Measurements from ENCODE around the gene MTCH2. TPM values are rescaled to one million over a fixed set of nuclear protein-coding genes. Genes with fewer than 3 reads are reported as not detected.

The MTCH2 gene
- total RNA-seq, 6 donors from 2014 or later: 21.0 to 61.3 (median 35.6) TPM

DNA sequence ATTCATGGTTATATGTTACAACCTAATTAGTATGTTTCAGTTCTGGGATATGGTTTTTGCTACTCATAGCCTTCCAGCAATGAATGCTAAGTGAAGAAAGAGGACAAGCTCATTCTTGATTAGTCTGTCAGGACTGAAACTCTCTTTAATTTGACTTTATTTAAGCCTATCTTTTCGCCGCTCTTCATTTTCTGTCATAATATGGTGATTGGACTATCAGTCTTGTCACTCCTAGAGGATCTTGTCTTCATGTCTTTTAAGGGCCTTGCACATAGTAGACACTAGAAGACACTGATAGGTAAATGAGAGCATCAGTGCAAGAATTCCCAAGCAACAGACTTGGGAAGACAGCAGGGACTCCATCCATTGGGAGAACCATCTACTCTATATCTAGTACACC is 18.9 kb upstream of the MTCH2 start:
- H3K4me3 ChIP-seq: no peak overlapping the region
- H3K27me3 ChIP-seq: no peaks in the 10 kb centered on the region
- no peak overlapping the region for H3K27ac ChIP-seq
- H3K36me3 ChIP-seq: no peaks in the 10 kb centered on the region
- DNase-seq (no peak), ATAC-seq (ENCODE audit: low FRiP score in 2 of 2) (no peak)
- TF ChIP-seq, protein P1, sequence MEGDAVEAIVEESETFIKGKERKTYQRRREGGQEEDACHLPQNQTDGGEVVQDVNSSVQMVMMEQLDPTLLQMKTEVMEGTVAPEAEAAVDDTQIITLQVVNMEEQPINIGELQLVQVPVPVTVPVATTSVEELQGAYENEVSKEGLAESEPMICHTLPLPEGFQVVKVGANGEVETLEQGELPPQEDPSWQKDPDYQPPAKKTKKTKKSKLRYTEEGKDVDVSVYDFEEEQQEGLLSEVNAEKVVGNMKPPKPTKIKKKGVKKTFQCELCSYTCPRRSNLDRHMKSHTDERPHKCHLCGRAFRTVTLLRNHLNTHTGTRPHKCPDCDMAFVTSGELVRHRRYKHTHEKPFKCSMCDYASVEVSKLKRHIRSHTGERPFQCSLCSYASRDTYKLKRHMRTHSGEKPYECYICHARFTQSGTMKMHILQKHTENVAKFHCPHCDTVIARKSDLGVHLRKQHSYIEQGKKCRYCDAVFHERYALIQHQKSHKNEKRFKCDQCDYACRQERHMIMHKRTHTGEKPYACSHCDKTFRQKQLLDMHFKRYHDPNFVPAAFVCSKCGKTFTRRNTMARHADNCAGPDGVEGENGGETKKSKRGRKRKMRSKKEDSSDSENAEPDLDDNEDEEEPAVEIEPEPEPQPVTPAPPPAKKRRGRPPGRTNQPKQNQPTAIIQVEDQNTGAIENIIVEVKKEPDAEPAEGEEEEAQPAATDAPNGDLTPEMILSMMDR (IDR thresholded peaks at IDR 0.05): no peak
- no peak for TF ChIP-seq EP300 (IDR thresholded peaks at IDR 0.05)
- H3K4me1 ChIP-seq: no peaks in the 10 kb centered on the region
- 95 to 98% methylated on average over 2 of the region's 2 CpGs for WGBS, 2 donors
- H3K9me3 ChIP-seq: no peaks in the 10 kb centered on the region

DNA sequence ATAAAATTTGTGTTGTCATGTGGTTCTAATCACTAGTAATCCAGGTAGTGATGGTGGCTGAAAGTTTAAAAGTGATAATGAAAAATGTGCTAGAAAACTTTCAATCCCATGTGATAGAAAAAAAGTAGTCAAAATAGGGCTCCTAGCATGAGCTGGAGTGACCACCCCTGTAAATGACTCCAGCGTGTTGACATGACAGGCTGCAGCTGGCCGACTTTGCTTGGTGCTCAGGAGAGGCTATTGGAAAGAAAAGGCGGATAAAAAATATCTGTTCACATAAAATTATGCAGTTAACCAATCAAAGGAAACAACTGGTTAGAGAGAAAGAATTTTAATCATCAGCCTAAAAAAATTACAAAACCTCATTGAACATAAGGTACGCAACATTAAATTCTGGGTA is 16.9 kb upstream of the MTCH2 start:
- Histone ChIP-seq H3K9me3 (no peaks in the 10 kb centered on the region), H3K27ac (no peak overlapping the region), H3K4me1 (no peaks in the 10 kb centered on the region), H3K36me3 (no peaks in the 10 kb centered on the region), H3K4me3 (no peak overlapping the region), H3K27me3 (no peaks in the 10 kb centered on the region)
- 70 to 80% methylated on average over 4 of the region's 4 CpGs for WGBS, 2 donors
- DNase-seq (no peak), ATAC-seq (ENCODE audit: low FRiP score in 2 of 2) (no peak)
- TF ChIP-seq, protein P1 (IDR thresholded peaks at IDR 0.05): no peak

DNA sequence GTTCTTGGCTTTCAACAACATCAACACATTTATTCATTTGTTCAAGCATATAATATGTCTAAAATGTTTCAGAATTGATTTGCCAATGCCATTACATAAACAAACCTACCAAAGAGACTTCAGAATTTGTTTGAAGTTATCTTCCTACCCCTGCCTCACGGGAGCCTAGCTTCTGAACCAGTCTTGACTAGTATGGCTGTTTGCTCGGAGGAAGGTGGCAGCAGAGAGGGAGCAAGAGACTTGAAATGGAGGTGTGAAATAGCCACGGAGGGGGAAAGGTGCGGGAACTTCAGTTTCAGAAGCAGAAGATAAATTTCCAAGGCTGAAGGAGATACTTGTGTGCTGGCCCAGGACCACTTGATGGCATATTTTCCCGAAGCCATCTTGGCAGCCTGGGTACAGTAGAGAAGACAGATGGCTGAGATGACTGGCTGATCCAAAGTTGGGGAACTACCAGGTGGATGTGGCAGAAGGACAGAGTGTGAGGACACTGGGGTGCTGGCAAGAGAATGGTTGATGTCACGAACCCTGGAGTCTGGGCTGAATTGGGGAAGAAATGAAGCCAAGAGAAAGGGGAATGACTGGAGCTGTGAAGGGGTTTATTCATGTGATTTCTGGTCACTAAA is 14.0 kb upstream of the MTCH2 start:
- no peak overlapping the region for H3K27ac ChIP-seq
- H3K27me3 ChIP-seq: no peaks in the 10 kb centered on the region
- TF ChIP-seq, protein P1 (IDR thresholded peaks at IDR 0.05): no peak
- TF ChIP-seq EP300 (IDR thresholded peaks at IDR 0.05): no peak
- TF ChIP-seq POLR2A (IDR thresholded peaks at IDR 0.05): no peak
- TF ChIP-seq POLR2AphosphoS5 (IDR thresholded peaks at IDR 0.05): no peak
- ATAC-seq (ENCODE audit: low FRiP score in 2 of 2): no peak
- H3K4me1 ChIP-seq: no peaks in the 10 kb centered on the region
- DNase-seq: no peak
- WGBS, 2 donors: 64 to 79% methylated on average over 6 of the region's 6 CpGs
- H3K36me3 ChIP-seq: no peaks in the 10 kb centered on the region
- no peak overlapping the region for H3K4me3 ChIP-seq
- H3K9me3 ChIP-seq: no peaks in the 10 kb centered on the region

DNA sequence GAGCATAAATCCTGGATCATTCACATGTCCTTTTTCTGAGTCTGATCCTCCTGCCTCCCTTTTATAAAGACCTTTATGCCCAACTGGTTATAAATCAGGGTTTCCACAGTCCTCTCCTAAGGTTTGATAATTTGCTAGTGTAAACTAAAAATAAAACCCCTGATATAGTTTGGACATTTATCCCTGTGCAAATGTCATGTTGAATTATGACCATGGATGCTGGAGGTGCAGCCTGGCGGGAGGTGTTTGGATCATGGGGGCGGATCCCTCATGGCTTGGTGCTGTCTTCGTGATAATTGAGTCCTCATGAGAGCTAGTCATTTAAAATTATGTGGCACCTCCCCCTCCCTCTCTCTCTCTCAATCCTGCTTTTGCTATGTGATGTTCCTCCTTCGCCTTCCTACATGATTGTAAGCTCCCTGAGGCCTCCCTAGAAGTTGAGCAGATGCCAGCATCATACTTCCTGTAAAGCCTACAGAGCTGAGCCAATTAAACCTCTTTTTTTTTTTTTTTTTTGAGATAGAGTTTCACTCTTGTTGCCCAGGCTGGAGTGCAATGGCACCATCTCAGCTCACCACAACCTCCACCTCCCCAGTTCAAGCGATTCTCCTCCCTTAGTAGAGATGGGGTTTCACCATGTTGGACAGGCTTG is 9.6 kb upstream of the MTCH2 start:
- no peak for TF ChIP-seq EP300 (IDR thresholded peaks at IDR 0.05)
- Histone ChIP-seq H3K36me3 (no peaks in the 10 kb centered on the region), H3K27ac (no peak overlapping the region), H3K27me3 (no peaks in the 10 kb centered on the region), H3K9me3 (no peaks in the 10 kb centered on the region), H3K4me3 (no peak overlapping the region), H3K4me1 (no peaks in the 10 kb centered on the region)
- no peak for DNase-seq
- whole genome bisulfite sequencing, 2 donors: 97% methylated on average over 5 of the region's 5 CpGs
- ATAC-seq (ENCODE audit: low FRiP score in 2 of 2): no peak

DNA sequence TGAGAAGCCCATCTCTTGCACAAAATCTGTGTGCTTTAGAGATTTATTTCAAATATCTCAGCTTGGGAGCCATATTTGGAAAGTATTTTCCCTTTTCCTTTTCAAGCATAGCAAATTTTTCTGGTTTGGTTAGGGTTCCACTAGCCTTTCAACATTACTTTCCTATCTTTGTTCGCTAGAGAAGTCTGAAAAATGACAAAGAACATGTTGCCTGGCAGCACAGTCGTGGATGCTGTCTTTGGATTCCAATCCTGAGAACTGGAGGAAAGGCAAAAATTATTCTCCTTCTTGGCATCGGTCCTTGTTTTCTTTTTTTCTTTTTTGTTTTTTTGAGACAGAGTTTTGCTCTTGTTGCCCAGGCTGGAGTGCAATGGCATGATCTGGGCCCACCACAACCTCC is 6.9 kb upstream of the MTCH2 start:
- ATAC-seq (ENCODE audit: low FRiP score in 2 of 2): no peak
- no peak overlapping the region for H3K27ac ChIP-seq
- no peaks in the 10 kb centered on the region for H3K36me3 ChIP-seq

More for the DNA sequence above, 6.9 kb upstream of the MTCH2 start:
- no peak overlapping the region for H3K4me3 ChIP-seq
- H3K9me3 ChIP-seq: no peaks in the 10 kb centered on the region
- no peaks in the 10 kb centered on the region for H3K4me1 ChIP-seq
- no peaks in the 10 kb centered on the region for H3K27me3 ChIP-seq
- DNase-seq: no peak
- TF ChIP-seq EP300 (IDR thresholded peaks at IDR 0.05) (no peak), POLR2AphosphoS5 (IDR thresholded peaks at IDR 0.05) (no peak), POLR2A (IDR thresholded peaks at IDR 0.05) (no peak)
- TF ChIP-seq, protein P1 (IDR thresholded peaks at IDR 0.05): no peak
- 56 to 71% methylated on average over 3 of the region's 3 CpGs for WGBS, 2 donors
